ENCODE measurements around the gene BAIAP2.
"Not testable (repeated sequence)": the region's sequence is repeated elsewhere in the genome, so short reads cannot be mapped to it uniquely, and the experiment has no call there.

DNA sequence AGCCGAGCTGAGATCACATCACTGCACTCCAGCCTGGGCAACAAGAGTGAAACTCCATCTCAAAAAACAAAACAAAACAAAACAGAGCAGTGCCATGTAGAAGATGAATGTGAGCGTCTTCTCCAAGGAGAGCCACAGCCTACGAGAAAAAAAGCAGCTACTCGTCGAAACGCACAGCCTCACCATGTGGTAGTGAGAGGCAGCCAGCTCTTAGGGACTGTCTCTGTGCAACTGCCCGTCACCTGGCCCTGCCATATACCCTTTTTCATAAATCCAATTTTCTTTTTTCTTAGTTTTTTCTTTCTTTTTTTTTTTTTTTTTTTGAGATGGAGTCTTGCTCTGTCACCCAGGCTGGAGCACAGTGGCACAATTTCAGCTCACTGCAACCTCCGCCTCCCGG lies 119.1 kb downstream of the BAIAP2 start:
- TF ChIP-seq, protein P1, sequence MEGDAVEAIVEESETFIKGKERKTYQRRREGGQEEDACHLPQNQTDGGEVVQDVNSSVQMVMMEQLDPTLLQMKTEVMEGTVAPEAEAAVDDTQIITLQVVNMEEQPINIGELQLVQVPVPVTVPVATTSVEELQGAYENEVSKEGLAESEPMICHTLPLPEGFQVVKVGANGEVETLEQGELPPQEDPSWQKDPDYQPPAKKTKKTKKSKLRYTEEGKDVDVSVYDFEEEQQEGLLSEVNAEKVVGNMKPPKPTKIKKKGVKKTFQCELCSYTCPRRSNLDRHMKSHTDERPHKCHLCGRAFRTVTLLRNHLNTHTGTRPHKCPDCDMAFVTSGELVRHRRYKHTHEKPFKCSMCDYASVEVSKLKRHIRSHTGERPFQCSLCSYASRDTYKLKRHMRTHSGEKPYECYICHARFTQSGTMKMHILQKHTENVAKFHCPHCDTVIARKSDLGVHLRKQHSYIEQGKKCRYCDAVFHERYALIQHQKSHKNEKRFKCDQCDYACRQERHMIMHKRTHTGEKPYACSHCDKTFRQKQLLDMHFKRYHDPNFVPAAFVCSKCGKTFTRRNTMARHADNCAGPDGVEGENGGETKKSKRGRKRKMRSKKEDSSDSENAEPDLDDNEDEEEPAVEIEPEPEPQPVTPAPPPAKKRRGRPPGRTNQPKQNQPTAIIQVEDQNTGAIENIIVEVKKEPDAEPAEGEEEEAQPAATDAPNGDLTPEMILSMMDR (IDR thresholded peaks at IDR 0.05): not testable (repeated sequence)
- not testable (repeated sequence) for TF ChIP-seq POLR2A (IDR thresholded peaks at IDR 0.05)
